GM08714 (cell line): Measurements from ENCODE around the gene VWCE.

Experiments used
- H3K4me3 ChIP-seq: fragments of 200-500 bp; sonication (Bioruptor generic); 2 replicates; pipeline ENCODE4 v1.5.1; 2014; ENCODE audit warnings: mild to moderate bottlenecking, low read length, inconsistent platforms
- ZNF274 ChIP-seq: IDR thresholded peaks from 2 replicates; pipeline ENCODE4 v1.6.1; 2012; ENCODE audit warnings: mild to moderate bottlenecking, low read depth, low read length

VWCE gene

DNA sequence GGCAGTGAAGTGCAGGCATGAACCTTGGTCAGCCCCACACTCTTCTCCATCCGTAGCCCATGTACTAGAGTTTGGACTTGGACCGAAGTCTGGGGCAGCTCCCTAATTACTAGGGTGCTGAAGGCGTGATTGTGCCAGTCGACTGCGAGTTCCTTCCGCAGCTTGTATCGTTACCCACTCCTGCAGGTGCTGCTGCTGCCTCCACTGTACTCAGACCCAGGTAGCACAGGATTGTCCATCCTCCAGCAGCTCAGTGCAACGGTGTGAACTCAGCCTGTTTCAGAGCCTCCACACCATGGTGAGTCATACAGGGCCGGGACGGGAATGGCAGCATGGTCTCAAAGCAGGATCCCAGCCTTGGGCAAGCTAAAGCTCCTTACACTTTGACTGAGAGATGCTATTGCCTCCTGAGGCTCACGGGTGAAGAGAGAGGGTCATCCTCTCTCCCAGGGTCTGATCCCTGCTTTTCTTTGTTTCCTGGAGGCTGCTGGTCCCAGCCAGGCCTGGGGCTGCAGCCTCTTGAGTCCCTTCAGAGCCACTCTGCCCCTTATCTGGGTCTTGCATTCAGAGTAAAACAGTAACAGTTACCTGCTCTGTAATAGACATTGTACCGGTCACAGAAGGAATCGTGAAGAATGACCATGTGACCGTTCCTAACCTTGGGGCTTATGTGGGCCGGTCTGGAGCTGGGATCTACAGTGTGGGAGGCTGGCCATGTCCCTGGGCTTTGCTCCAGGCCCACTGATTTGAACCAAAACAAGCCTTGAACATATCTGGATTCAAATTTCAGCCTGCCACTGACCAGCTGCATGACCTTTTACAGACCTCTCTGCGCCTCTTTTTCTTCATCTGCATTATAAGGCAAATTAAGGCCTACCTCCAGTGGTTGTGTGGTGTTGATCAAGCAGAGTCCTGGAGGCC is 39.6 kb upstream of the VWCE start:
- H3K4me3 ChIP-seq, result no peak overlapping the region

DNA sequence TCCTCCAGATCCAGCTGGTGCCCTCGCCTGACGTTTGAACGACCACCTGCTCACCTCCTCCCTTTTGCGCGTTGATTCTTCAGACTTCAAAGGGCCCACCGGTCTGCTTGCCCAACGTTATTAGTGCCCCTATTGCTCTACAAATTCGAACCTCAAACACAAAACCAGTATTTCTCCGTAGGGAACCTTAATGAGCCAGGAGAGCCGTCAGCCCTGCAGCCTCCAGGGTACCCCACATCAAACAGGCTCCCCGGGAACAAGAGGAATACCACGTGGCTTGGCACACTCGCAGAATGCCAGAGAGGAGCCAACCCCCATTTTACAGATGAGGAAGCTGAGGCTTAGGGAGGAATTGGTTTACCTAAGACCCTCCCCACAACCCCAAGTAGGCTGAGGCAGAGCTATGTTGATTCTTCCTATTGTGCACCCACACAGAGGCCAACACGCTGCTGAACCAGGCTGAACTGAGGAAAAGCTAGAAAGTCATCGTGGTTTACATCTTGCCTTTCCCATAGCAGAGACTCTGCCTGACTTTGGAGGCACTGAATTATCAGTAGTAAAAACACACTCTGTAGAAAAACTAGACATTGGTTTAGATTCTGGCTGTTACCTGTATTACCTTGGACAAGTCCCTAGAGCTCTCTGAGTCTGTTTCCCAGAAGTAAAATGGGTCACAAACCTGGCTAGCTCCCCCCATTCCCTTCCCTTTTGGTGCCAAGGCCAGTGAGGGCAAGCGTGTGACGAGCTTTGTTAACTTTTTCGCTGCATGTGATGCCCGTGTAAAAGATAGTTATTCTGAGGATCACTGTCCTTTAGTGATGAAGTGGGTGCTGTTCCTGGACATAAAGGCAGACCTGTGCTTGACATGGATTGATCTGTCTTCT is 38.7 kb upstream of the VWCE start:
- TF ChIP-seq ZNF274, result no peak
- peak overlapping the region; percentile 93 for H3K4me3 ChIP-seq

More for the DNA sequence above, 39.6 kb upstream of the VWCE start:
- TF ChIP-seq ZNF274, result no peak

DNA sequence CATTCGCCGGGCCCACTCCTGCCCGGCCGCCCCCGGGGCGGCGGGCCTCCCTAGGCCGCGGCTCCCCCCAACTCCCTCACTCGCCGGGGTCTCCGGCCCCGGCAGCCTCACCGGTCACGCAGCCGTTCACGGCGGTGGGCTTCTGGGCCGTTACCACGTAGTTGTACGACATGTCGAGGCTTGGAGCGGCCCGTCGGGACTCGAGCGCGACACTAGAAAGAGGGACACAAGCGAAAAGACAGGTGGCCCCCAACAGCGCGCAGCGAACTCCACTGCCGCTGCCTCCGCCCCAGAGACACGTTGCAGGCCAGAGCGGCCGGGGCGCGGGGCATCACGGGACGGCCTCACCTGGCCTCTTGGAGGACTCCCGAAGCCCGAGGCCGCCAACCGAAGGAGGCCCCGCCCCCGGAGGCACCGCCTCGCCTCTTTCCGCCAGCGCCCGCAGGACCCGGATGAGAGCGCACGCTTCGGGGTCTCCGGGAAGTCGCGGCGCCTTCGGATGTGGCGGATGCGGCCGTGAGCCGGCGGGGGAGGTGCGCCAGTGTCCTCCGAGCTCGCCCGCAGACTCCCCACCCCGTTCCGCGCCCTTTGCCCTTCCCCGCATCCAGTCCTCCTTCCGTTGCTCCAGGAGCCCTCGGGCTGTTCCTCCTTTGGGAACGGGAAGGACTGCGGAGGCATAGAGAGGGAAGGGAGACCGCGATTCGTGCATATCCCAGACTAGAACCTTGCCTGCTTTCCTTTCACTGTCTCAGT is 37.9 kb upstream of the VWCE start, which contains the start of the genes DDB1 and TKFC:
TSS of gene DDB1 (minus strand) at position 309 of the 753 bp plus-strand sequence. CDS start at position 172, 137 bp downstream.
TSS of gene TKFC (plus strand) at position 432 of the 753 bp plus-strand sequence. CDS start 1,501 bp downstream, outside the sequence.
- no peak for TF ChIP-seq ZNF274

DNA sequence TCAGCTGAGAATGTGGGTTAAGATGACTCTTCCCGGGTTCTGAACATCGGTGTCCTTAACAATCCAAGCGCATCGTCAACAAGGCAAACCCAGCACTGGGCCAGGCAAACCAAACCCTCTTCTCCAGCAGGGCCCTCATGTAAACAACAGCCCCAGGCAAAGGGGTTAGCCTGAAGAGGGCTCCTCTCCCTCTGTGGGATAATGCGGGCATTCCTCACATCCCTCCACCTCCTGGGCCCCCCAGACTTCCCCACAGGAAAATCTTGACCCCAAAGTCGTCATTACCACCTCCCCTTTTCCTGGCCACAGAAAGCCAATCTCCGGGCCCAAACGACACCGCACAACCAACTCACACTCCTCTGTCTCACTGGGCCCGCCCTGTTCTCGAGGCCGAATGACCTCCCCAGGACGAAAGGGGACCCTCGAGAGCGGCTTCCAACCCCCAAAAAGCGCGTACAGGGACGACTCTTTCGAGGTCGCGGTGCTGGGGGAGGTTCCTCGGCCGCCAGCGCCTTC is 37.2 kb upstream of the VWCE start:
- peak overlapping the region; percentile 93 for H3K4me3 ChIP-seq
- no peak for TF ChIP-seq ZNF274

More for the DNA sequence above, 37.9 kb upstream of the VWCE start, which contains the start of the genes DDB1 and TKFC:
- peak within 1 kb of the TSS; percentile 93 for H3K4me3 ChIP-seq

DNA sequence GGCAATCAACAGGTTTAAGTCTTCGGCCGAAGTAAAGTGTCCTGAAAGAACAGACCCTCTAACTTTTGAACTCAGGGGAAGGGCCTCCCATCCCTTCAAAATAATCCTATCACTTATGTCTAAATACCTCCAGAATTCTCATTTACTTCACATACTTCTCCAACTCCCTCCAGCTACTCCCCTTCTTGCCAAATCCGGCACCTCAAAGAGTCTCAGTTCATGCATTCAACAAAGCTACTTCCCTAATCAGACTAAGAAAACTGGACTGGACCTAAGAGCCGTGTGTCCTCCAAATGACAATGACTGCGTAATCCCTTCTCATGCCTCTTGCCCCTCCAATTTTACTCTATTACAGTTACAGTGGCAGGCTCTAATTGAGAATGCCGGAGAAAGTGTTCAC is 36.5 kb upstream of the VWCE start:
- H3K4me3 ChIP-seq, result peak overlapping the region; percentile 93
- no peak for TF ChIP-seq ZNF274

DNA sequence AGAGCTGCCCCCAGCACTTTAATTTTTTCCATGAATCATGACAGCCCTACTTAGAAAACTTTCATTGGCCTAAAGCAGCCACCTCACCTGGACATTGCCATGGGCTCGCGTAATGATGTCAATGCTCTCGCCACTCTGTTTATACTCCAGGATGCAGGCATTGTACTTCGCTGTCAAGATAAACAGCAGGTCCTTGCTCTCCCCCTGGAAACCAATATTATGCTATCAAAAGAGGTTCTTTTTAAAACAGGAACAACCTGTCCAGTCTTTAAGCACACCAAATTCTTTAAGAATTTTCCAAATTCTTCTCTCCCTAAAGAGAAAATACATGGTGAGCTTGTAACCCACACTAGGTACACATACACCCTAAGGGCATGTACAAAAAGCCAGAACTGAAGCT is 34.8 kb upstream of the VWCE start:
- no peak for TF ChIP-seq ZNF274
- no peak overlapping the region for H3K4me3 ChIP-seq

DNA sequence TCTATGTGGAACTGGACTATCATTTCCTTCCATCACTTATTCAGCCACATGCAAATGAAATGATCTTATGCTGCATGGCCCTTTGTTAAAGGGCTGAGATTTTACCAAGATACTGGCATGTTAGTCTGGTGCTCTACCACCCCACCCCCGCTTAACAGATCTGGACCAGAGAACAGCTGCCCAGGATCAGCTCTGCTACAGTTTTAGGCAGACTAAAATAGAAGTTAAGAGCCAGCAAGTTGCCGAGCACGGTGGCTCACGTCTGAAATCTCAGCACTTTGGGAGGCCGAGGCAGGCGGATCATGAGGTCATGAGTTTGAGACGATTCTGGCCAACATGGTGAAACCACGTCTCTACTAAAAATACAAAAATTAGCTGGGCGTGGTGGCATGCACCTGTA is 33.2 kb upstream of the VWCE start:
- no peak overlapping the region for H3K4me3 ChIP-seq
- TF ChIP-seq ZNF274, result no peak

DNA sequence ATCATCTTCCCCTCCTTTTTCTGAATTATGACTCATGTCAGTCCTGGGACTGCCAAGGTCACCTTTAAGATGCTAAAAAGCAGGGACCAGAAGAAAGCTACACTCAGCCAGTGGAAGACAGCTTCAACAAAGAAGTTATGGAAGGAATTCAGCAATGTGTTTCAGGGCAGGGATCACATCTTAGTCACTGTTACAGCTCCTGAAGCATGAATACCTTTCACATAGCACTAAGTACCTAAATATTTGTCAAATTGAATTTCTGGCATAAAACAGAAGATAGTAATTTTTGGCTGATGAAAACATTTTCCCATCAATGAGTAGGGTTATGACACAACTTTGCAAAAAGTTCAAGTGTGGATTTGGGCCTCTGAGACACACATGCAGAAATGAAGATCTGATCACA is 32.6 kb upstream of the VWCE start:
- no peak for TF ChIP-seq ZNF274

DNA sequence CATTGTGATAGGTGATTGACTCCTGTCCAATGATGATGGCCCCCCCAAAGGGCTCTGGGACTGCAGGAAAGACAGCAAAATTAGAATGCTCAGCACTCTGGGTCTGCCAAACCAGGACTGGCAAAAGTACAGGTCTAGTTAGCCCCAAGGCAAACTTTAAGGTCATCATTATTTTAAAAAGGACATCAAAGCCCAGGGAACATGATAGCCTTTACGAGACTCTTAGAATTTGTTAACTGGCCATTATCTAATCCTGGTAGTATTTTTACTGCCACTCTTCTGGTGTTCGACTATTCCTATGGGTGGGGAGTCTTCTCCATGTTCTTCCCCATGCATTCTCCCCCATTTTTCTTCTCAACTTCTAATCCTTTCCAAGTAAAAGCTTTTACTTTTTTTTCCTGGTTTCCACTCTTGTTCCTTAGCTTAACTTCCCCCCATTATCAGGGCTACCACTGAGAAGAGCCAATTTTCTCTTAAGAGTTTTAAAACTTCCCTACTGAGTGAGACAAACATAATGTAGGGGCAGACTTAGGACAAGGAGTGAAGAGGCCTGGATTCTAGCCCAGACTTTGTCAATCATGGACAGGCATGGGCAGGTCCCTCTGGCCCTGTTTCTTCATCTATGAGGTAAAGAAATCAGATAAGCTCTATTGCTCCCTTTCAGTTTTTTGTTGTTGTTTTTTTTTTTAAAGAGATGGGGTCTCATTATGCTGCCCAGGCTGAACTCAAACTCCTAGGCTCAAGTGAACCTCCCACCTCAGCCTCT is 30.7 kb upstream of the VWCE start:
- no peak overlapping the region for H3K4me3 ChIP-seq
- TF ChIP-seq ZNF274, result no peak

More for the DNA sequence above, 32.6 kb upstream of the VWCE start:
- H3K4me3 ChIP-seq, result no peak overlapping the region

DNA sequence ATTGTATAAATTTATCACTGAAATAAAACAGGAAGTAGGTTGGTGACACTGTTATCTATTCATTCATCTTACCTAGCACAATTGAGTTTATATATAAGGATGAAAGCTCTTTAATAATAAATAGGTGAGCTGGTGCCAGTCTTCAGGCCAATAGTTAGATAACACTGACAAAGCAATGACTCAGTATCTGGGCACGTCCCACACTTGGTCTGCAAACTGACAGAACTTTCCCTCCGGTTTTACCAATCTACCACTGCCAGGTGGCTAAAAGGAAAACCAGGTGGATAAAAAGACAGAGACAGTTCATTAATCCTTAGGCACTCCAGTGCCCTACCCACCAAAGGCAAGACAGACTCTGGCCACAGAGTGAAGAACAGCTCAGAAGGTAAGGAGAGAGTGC is 20.1 kb upstream of the VWCE start:
- H3K4me3 ChIP-seq, result no peak overlapping the region
- TF ChIP-seq ZNF274, result no peak

DNA sequence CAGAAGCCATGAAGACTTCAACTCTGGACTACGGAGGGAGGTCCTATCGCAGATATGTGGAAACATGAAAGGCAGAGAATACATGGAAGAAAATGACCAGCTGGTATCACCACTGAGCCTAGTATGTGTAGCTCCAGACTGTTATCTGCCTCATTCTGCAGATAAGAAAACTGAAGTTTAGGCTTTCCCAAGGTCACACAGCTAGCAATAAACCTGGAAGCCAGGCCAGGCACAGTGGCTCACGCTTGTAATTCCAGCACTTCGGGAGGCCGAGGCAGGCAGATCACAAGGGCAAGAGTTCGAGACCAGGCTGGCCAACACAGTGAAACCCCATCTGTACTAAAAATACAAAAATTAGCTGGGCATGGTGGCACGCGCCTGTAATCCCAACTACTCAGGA is 15.6 kb upstream of the VWCE start:
- H3K4me3 ChIP-seq, result no peak overlapping the region
- no peak for TF ChIP-seq ZNF274

DNA sequence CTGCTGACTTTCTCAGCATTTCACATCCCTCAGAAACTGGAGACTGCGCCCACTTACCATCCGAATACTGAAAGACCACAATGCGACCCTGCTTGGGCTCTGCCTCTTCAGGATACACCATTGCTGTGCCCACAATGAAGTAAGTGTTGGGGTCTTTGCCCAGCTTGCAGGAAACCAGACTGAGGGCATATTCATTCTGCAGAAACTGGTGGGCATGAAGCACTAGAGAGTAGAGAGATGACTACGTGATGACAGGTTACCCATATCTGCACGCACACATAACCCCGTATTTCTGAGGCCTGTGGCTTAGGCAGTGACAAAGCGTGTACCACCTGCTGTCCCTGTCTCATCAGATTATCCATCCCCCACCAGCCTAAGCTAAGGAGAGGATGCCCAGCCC is 14.6 kb upstream of the VWCE start:
- no peak overlapping the region for H3K4me3 ChIP-seq
- no peak for TF ChIP-seq ZNF274

DNA sequence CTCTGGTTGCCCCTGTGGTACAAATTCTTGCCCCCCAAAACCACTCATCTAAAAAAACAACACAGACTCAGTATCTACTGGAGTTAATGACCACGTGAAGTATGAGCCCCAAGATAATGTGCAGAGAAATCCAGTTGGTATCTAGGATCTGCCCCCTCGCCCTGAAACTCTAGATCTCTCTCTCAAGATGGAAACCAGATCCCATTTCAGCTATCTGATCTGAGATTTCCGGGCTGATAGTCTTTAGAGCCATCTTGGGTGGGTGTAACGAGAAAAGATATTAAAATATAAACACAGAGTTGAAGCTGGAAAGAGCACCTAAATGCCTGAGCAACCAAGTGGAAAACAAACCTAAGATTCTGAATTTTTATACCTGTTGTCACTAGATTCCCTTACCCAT is 14.0 kb upstream of the VWCE start:
- no peak for TF ChIP-seq ZNF274
- no peak overlapping the region for H3K4me3 ChIP-seq
